ENCODE results near the gene KRTAP26-1. TPM values are rescaled to one million over a fixed set of nuclear protein-coding genes. Genes with fewer than 3 reads are reported as not detected.

Gene KRTAP26-1
- total RNA-seq (not detected), polyA plus RNA-seq (not detected)
- long read RNA-seq, donor 1: 0 reads
- long read RNA-seq, donor 2: 0 reads

GRCh38 chr21:30320215-30320614 is at the start of gene KRTAP26-1:
Gene KRTAP26-1 (minus strand): TSS chr21:30320315. CDS start chr21:30320035, 280 bp downstream.
- Histone ChIP-seq H3K9me3 (ENCODE audit: control insufficient read depth, low read length) (no peaks in the 10 kb centered on the region), H3K27me3 (ENCODE audit: control insufficient read depth in 1 of 2, insufficient read depth in 2 of 2, low read length in 1 of 2) (no peaks in the 10 kb centered on the region), H3K36me3 (ENCODE audit: control insufficient read depth in 1 of 2, insufficient read depth in 2 of 2, low read length in 1 of 2) (no peaks in the 10 kb centered on the region), H3K27ac (ENCODE audit: low read depth in 1 of 2, low read length in 2 of 2) (no peak within 1 kb of the TSS), H3K4me1 (ENCODE audit: control insufficient read depth in 1 of 2, insufficient read depth in 2 of 2, low read length in 2 of 2) (no peaks in the 10 kb centered on the region), H3K4me3 (ENCODE audit: low read length in 2 of 2) (no peak within 1 kb of the TSS)
- no peak for DNase-seq
- WGBS, 2 donors: 48 to 55% methylated on average over 2 of the region's 2 CpGs
- intact Hi-C loops (cut with DNase I): no loop called here
- no peak for ATAC-seq (ENCODE audit: low FRiP score)

- H3K27ac ChIP-seq (ENCODE audit: low read depth in 1 of 2, low read length in 2 of 2): no peak overlapping the region
- no peaks in the 10 kb centered on the region for H3K36me3 ChIP-seq (ENCODE audit: control insufficient read depth in 1 of 2, insufficient read depth in 2 of 2, low read length in 1 of 2)
- no peaks in the 10 kb centered on the region for H3K9me3 ChIP-seq (ENCODE audit: control insufficient read depth, low read length)
- intact Hi-C loops (cut with DNase I): no loop called here
- H3K4me3 ChIP-seq (ENCODE audit: low read length in 2 of 2): no peak overlapping the region
- DNase-seq (no peak), ATAC-seq (ENCODE audit: low FRiP score) (no peak)
- H3K27me3 ChIP-seq (ENCODE audit: control insufficient read depth in 1 of 2, insufficient read depth in 2 of 2, low read length in 1 of 2): no peaks in the 10 kb centered on the region
- 3 to 7% methylated on average over 3 of the region's 3 CpGs for WGBS, 2 donors
- H3K4me1 ChIP-seq (ENCODE audit: control insufficient read depth in 1 of 2, insufficient read depth in 2 of 2, low read length in 2 of 2): no peaks in the 10 kb centered on the region
Observed at GRCh38 chr21:30355906-30356305, 35.8 kb upstream of the KRTAP26-1 start.

- H3K9me3 ChIP-seq (ENCODE audit: control insufficient read depth, low read length): no peaks in the 10 kb centered on the region
- DNase-seq (no peak), ATAC-seq (ENCODE audit: low FRiP score) (no peak)
- H3K4me1 ChIP-seq (ENCODE audit: control insufficient read depth in 1 of 2, insufficient read depth in 2 of 2, low read length in 2 of 2): no peaks in the 10 kb centered on the region
- H3K4me3 ChIP-seq (ENCODE audit: low read length in 2 of 2): no peak overlapping the region
- intact Hi-C loops (cut with DNase I): no loop called here
- 90 to 92% methylated on average over 1 of the region's 1 CpG for WGBS, 2 donors
- H3K27ac ChIP-seq (ENCODE audit: low read depth in 1 of 2, low read length in 2 of 2): no peak overlapping the region
- no peaks in the 10 kb centered on the region for H3K36me3 ChIP-seq (ENCODE audit: control insufficient read depth in 1 of 2, insufficient read depth in 2 of 2, low read length in 1 of 2)
- no peaks in the 10 kb centered on the region for H3K27me3 ChIP-seq (ENCODE audit: control insufficient read depth in 1 of 2, insufficient read depth in 2 of 2, low read length in 1 of 2)
Observed at GRCh38 chr21:30354308-30355005, 34.3 kb upstream of the KRTAP26-1 start.

GRCh38 chr21:30351534-30351933 is 31.4 kb upstream of the KRTAP26-1 start:
- DNase-seq (no peak), ATAC-seq (ENCODE audit: low FRiP score) (no peak)
- H3K27me3 ChIP-seq (ENCODE audit: control insufficient read depth in 1 of 2, insufficient read depth in 2 of 2, low read length in 1 of 2): no peaks in the 10 kb centered on the region
- H3K9me3 ChIP-seq (ENCODE audit: control insufficient read depth, low read length): no peaks in the 10 kb centered on the region
- H3K36me3 ChIP-seq (ENCODE audit: control insufficient read depth in 1 of 2, insufficient read depth in 2 of 2, low read length in 1 of 2): no peaks in the 10 kb centered on the region
- WGBS, 2 donors: 91% methylated on average over 1 of the region's 1 CpG
- no peak overlapping the region for H3K4me3 ChIP-seq (ENCODE audit: low read length in 2 of 2)
- H3K4me1 ChIP-seq (ENCODE audit: control insufficient read depth in 1 of 2, insufficient read depth in 2 of 2, low read length in 2 of 2): no peaks in the 10 kb centered on the region
- no peak overlapping the region for H3K27ac ChIP-seq (ENCODE audit: low read depth in 1 of 2, low read length in 2 of 2)
- intact Hi-C loops (cut with DNase I): no loop called here

- intact Hi-C loops (cut with DNase I): no loop called here
- Histone ChIP-seq H3K9me3 (ENCODE audit: control insufficient read depth, low read length) (no peaks in the 10 kb centered on the region), H3K4me3 (ENCODE audit: low read length in 2 of 2) (no peak overlapping the region), H3K36me3 (ENCODE audit: control insufficient read depth in 1 of 2, insufficient read depth in 2 of 2, low read length in 1 of 2) (no peaks in the 10 kb centered on the region), H3K27me3 (ENCODE audit: control insufficient read depth in 1 of 2, insufficient read depth in 2 of 2, low read length in 1 of 2) (no peaks in the 10 kb centered on the region), H3K27ac (ENCODE audit: low read depth in 1 of 2, low read length in 2 of 2) (no peak overlapping the region), H3K4me1 (ENCODE audit: control insufficient read depth in 1 of 2, insufficient read depth in 2 of 2, low read length in 2 of 2) (no peaks in the 10 kb centered on the region)
- no peak for DNase-seq
- no peak for ATAC-seq (ENCODE audit: low FRiP score)
- WGBS, 2 donors: 67 to 72% methylated on average over 3 of the region's 3 CpGs
Observed at GRCh38 chr21:30349572-30349971, 29.5 kb upstream of the KRTAP26-1 start.

- no peak within 1 kb of the TSS for H3K27ac ChIP-seq (ENCODE audit: low read depth in 1 of 2, low read length in 2 of 2)
- no peak for ATAC-seq (ENCODE audit: low FRiP score)
- intact Hi-C loops (cut with DNase I): no loop called here
- H3K36me3 ChIP-seq (ENCODE audit: control insufficient read depth in 1 of 2, insufficient read depth in 2 of 2, low read length in 1 of 2): no peaks in the 10 kb centered on the region
- H3K4me1 ChIP-seq (ENCODE audit: control insufficient read depth in 1 of 2, insufficient read depth in 2 of 2, low read length in 2 of 2): no peaks in the 10 kb centered on the region
- no peaks in the 10 kb centered on the region for H3K27me3 ChIP-seq (ENCODE audit: control insufficient read depth in 1 of 2, insufficient read depth in 2 of 2, low read length in 1 of 2)
- 91 to 93% methylated on average over 4 of the region's 4 CpGs for WGBS, 2 donors
- DNase-seq: no peak
- no peaks in the 10 kb centered on the region for H3K9me3 ChIP-seq (ENCODE audit: control insufficient read depth, low read length)
- no peak within 1 kb of the TSS for H3K4me3 ChIP-seq (ENCODE audit: low read length in 2 of 2)
Observed at GRCh38 chr21:30348506-30348905, 28.4 kb upstream of the KRTAP26-1 start, which contains the start of gene KRTAP23-1. Gene KRTAP23-1 (minus strand): TSS chr21:30348606. CDS start chr21:30348606, 0 bp downstream.

GRCh38 chr21:30345014-30345413 is 24.9 kb upstream of the KRTAP26-1 start:
- 84 to 90% methylated on average over 2 of the region's 2 CpGs for WGBS, 2 donors
- intact Hi-C loops (cut with DNase I): no loop called here

GRCh38 chr21:30340714-30341573 is 20.8 kb upstream of the KRTAP26-1 start:
- intact Hi-C loops (cut with DNase I): no loop called here
- ATAC-seq (ENCODE audit: low FRiP score) (no peak), DNase-seq (no peak)
- 91 to 93% methylated on average over 2 of the region's 2 CpGs for WGBS, 2 donors
- H3K4me3 ChIP-seq (ENCODE audit: low read length in 2 of 2): no peak overlapping the region
- no peaks in the 10 kb centered on the region for H3K4me1 ChIP-seq (ENCODE audit: control insufficient read depth in 1 of 2, insufficient read depth in 2 of 2, low read length in 2 of 2)
- H3K36me3 ChIP-seq (ENCODE audit: control insufficient read depth in 1 of 2, insufficient read depth in 2 of 2, low read length in 1 of 2): no peaks in the 10 kb centered on the region
- H3K27ac ChIP-seq (ENCODE audit: low read depth in 1 of 2, low read length in 2 of 2): no peak overlapping the region
- H3K27me3 ChIP-seq (ENCODE audit: control insufficient read depth in 1 of 2, insufficient read depth in 2 of 2, low read length in 1 of 2): no peaks in the 10 kb centered on the region
- no peaks in the 10 kb centered on the region for H3K9me3 ChIP-seq (ENCODE audit: control insufficient read depth, low read length)

More at GRCh38 chr21:30345014-30345413, 24.9 kb upstream of the KRTAP26-1 start:
- Histone ChIP-seq H3K27me3 (ENCODE audit: control insufficient read depth in 1 of 2, insufficient read depth in 2 of 2, low read length in 1 of 2) (no peaks in the 10 kb centered on the region), H3K4me3 (ENCODE audit: low read length in 2 of 2) (no peak overlapping the region), H3K27ac (ENCODE audit: low read depth in 1 of 2, low read length in 2 of 2) (no peak overlapping the region), H3K4me1 (ENCODE audit: control insufficient read depth in 1 of 2, insufficient read depth in 2 of 2, low read length in 2 of 2) (no peaks in the 10 kb centered on the region), H3K36me3 (ENCODE audit: control insufficient read depth in 1 of 2, insufficient read depth in 2 of 2, low read length in 1 of 2) (no peaks in the 10 kb centered on the region), H3K9me3 (ENCODE audit: control insufficient read depth, low read length) (no peaks in the 10 kb centered on the region)
- no peak for DNase-seq
- no peak for ATAC-seq (ENCODE audit: low FRiP score)

All from aorta (tissue), 5 donors.